Breast epithelium (tissue), 3 donors: ENCODE measurements around the gene MAB21L1.

ENCODE experiments used
- CTCF ChIP-seq, 3 donors: fragments of 450-650 bp; IDR thresholded peaks; one replicate each; pipeline ENCODE4 v1.5.1; 2016 to 2017; ENCODE audit warnings: antibody characterized with exemption in 3 of 3, mild to moderate bottlenecking in 3 of 3, moderate library complexity in 3 of 3
- POLR2A ChIP-seq: fragments of 450-650 bp; IDR thresholded peaks from one replicate; pipeline ENCODE4 v1.6.1; 2016; ENCODE audit warnings: antibody characterized with exemption, mild to moderate bottlenecking, moderate library complexity

DNA sequence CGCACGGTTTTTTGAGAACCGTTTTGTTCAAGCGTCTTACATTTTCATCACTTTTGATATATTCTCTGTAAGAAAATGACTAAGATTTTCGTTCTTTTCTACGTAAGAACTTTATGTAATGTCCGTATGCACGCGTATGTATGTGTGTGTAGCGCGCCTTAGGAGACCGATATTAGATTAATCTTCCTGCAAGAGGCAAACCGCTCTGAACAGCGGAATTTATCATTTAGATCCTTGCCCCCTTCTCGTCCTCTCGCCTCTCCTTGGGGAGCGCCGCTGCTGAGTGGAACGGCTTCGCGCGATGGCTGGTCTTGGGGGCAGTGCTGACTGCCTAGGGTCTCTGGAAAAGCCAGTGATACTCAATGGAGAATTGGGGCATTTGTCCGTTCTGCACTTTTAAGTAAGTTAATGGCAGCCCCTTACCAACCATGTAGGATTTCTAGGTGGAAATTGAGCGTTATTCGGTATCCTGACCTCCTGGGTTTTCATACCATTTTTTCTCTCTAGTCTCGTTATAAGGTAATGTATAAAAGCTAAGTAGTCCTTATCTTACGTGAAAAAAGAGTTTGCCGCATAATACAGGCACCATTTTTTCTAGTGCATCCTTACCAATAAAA, 4.7 kb downstream of the MAB21L1 start:
- TF ChIP-seq CTCF (IDR thresholded peaks at IDR 0.05) (no peak), POLR2A (no peak)
